Spleen (tissue), 7 donors: ENCODE measurements around the gene PLXNA2.

Source experiments
- CTCF ChIP-seq, 11 experiments: fragments of 200-600 bp in 7 of 11; fragments of 450-650 bp in 4 of 11; sonication (generic) in 4 of 11; IDR thresholded peaks in 8 of 11; conservative IDR thresholded peaks in 3 of 11; 1 replicate in 7 of 11; 2 replicates in 4 of 11; pipeline versions ENCODE4 v1.4.0 to v1.8.0; 2016 to 2021; ENCODE audit warnings: antibody characterized with exemption in 11 of 11, inconsistent platforms in 4 of 11, mild to moderate bottlenecking in 1 of 11
- POLR2A ChIP-seq, 3 donors: fragments of 450-650 bp; IDR thresholded peaks; one replicate each; pipeline ENCODE4 v1.5.1; 2017; ENCODE audit warnings: antibody characterized with exemption in 3 of 3, mild to moderate bottlenecking in 1 of 3
- donor health status: DM: no; HTN: no; CAD: no; lungs with moderate emphysema.
- donor health status: DM: no; HTN: no; CAD: no.
- donor health status: DM: no; HTN: no; CAD: no.

- no peak for TF ChIP-seq POLR2A (IDR thresholded peaks at IDR 0.05)
- no peak for TF ChIP-seq CTCF (IDR thresholded peaks at IDR 0.05 in 8 of 11, conservative IDR thresholded peaks at IDR 0.05 in 3 of 11)
Measured at GRCh38 chr1:208000504-208000903, 243.7 kb downstream of the PLXNA2 start.
